Small intestine (tissue), 7 donors: ENCODE data around the gene SPATA13. TPM values are rescaled to one million over a fixed set of nuclear protein-coding genes. Genes with fewer than 3 reads are reported as not detected.

Experiments used
- DNase-seq, 2 donors: peaks; one replicate each; pipeline versions ENCODE4 v3.0.0 to v3.0.0-alpha.2; 2013
- FAIRE-seq: peaks from 2 replicates; lab custom pipeline; 2012; peaks lifted over from hg19 to GRCh38; lab: Jason Lieb, UNC
- H3K27ac ChIP-seq, 3 donors: one replicate each; pipeline ENCODE4 v1.5.1; 2013; ENCODE audit warnings: low read length in 2 of 3, mild to moderate bottlenecking in 2 of 3, control low read depth in 1 of 3, inconsistent platforms in 1 of 3, low read depth in 1 of 3, moderate library complexity in 1 of 3
- H3K27me3 ChIP-seq, 3 donors: one replicate each; pipeline ENCODE4 v1.6.1; 2013; ENCODE audit warnings: low read length in 3 of 3, inconsistent platforms in 1 of 3; ENCODE audit not compliant: control insufficient read depth in 3 of 3, insufficient read depth in 3 of 3
- H3K36me3 ChIP-seq, 3 donors: one replicate each; pipeline ENCODE4 v1.6.1; 2013; ENCODE audit warnings: low read length in 3 of 3, inconsistent platforms in 1 of 3, low read depth in 1 of 3, mild to moderate bottlenecking in 1 of 3, moderate library complexity in 1 of 3; ENCODE audit not compliant: control insufficient read depth in 3 of 3, insufficient read depth in 2 of 3
- H3K4me1 ChIP-seq, 3 donors: one replicate each; pipeline ENCODE4 v1.6.1; 2013; ENCODE audit warnings: low read length in 2 of 3, inconsistent platforms in 1 of 3, low read depth in 1 of 3, mild to moderate bottlenecking in 1 of 3, moderate library complexity in 1 of 3; ENCODE audit not compliant: control insufficient read depth in 3 of 3, insufficient read depth in 2 of 3
- H3K4me3 ChIP-seq, 3 donors: one replicate each; pipeline ENCODE4 v1.5.1; 2013; ENCODE audit warnings: low read length in 3 of 3, control low read depth in 1 of 3, inconsistent platforms in 1 of 3, low read depth in 1 of 3, mild to moderate bottlenecking in 1 of 3, moderate library complexity in 1 of 3
- H3K9me3 ChIP-seq, 2 donors: one replicate each; pipeline ENCODE4 v1.6.1; 2013; ENCODE audit warnings: low read depth in 1 of 2, low read length in 1 of 2; ENCODE audit not compliant: control insufficient read depth in 2 of 2, insufficient read depth in 1 of 2
- WGBS, 3 donors: extraction: QIAGEN DNeasy Blood & Tissue Kit; methylation state at CpG; one replicate each; pipeline ENCODE4 v1.1.7; 2013; 5-methylcytosine and 5-hydroxymethylcytosine counted together
- polyA plus RNA-seq, 4 donors: library from polyadenylated mRNA; stranded (reverse) in 3 of 4; unstranded in 1 of 4; fragments of 200-250 nt in 3 of 4; fragments of 120-200 nt in 1 of 4; gene quantifications; one replicate each; pipeline versions ENCODE4 v1.2.1 to v1.2.3, GENCODE V29; 2013
- donor health status: healthy with polysubstance abuse.
- donor health status: control.
- donor health status: control.
- donor health status: Bipolar disorder and iron deficiency.
- donor health status: healthy.

The SPATA13 gene
- polyA plus RNA-seq, 4 donors, result 10.0 to 57.0 (median 15.0) TPM

DNA sequence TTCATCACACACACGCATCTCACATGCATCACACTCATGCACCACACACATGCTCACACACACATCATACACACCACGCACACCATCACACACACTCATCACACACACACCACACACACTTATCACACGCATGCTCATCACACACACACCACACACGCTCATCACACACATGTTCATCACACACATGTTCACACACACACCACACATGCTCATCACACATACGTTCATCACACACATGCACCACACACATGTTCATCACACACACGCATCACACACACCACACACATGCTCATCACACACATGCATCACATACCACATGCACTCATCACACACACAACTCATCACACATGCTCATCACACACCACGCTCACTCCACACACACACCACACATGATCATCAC, 195.8 kb downstream of the SPATA13 start:
- Histone ChIP-seq H3K27ac (no peak overlapping the region), H3K4me3 (no peak overlapping the region), H3K4me1 (no peaks in the 10 kb centered on the region), H3K27me3 (no peaks in the 10 kb centered on the region), H3K36me3 (no peaks in the 10 kb centered on the region), H3K9me3 (no peaks in the 10 kb centered on the region)
- WGBS, 3 donors, result 89 to 90% (median 89%) methylated on average over 7 of the region's 7 CpGs
- no peak for FAIRE-seq
- no peak for DNase-seq

Other genes starting within 250 kb of the SPATA13 start
- gene C1QTNF9, start 148.9 kb downstream of the SPATA13 start, polyA plus RNA-seq, result under 1 TPM in 2 of 4 donors, not detected in 2; 0.15 to 0.22 TPM